PC-9 (cell line): ENCODE data around the gene CANX. TPM values are rescaled to one million over a fixed set of nuclear protein-coding genes. Genes with fewer than 3 reads are reported as not detected.
A peak's percentile ranks its signal among the peaks of the same experiment; 100 is the strongest.

ENCODE experiments used
- BruUV-seq: library from RNA; stranded (reverse); fragments of 400-500 nt; replicated peaks from 2 replicates; lab custom pipeline; 2021; lab: Mats Ljungman, UMichigan
- CTCF ChIA-PET: fragments of 300-600 bp; sonication (Branson Sonifier 250); formaldehyde crosslinking; loops from one replicate; lab custom pipeline; 2022; ENCODE audit warnings: antibody characterized with exemption; lab: Charles Lee
- POLR2A ChIA-PET: fragments of 300-600 bp; sonication (Branson Sonifier 250); formaldehyde crosslinking; loops from one replicate; lab custom pipeline; 2022; ENCODE audit warnings: antibody characterized with exemption; ENCODE audit not compliant: unreplicated experiment; lab: Charles Lee
- DNase-seq, 2 experiments: peaks; one replicate each; pipeline versions ENCODE4 v3.0.0 to v3.0.0-alpha.2; 2015 to 2022; ENCODE audit warnings: mixed read lengths in 1 of 2
- H2AFZ ChIP-seq: fragments of 200-600 bp; sonication (generic); 2 replicates; pipeline ENCODE4 v1.8.1; 2017; ENCODE audit warnings: antibody characterized with exemption
- H3F3A ChIP-seq: fragments of 200-600 bp; sonication (generic); 2 replicates; pipeline ENCODE4 v1.8.1; 2017; ENCODE audit warnings: antibody characterized with exemption, mild to moderate bottlenecking, low read depth; ENCODE audit not compliant: insufficient read depth
- H3K27ac ChIP-seq: fragments of 200-600 bp; sonication (generic); 2 replicates; pipeline ENCODE4 v1.6.1; 2016; ENCODE audit warnings: mixed run types
- H3K27me3 ChIP-seq: fragments of 200-600 bp; sonication (generic); 2 replicates; pipeline ENCODE4 v1.6.1; 2016; ENCODE audit warnings: low read depth, mixed run types; ENCODE audit not compliant: insufficient read depth
- H3K36me3 ChIP-seq: fragments of 200-600 bp; sonication (generic); 2 replicates; pipeline ENCODE4 v1.6.1; 2016; ENCODE audit warnings: low read depth, mixed run types
- H3K4me1 ChIP-seq: fragments of 200-600 bp; sonication (generic); replicated peaks from 2 replicates; pipeline ENCODE4 v1.6.1; 2016; ENCODE audit warnings: mixed run types; ENCODE audit not compliant: insufficient read depth
- H3K4me2 ChIP-seq: fragments of 200-600 bp; sonication (generic); 2 replicates; pipeline ENCODE4 v1.6.1; 2017; ENCODE audit warnings: mixed run types
- H3K4me3 ChIP-seq: fragments of 200-600 bp; sonication (generic); 2 replicates; pipeline ENCODE4 v1.6.1; 2016; ENCODE audit warnings: mixed run types
- H3K79me2 ChIP-seq: fragments of 200-600 bp; sonication (generic); 2 replicates; pipeline ENCODE4 v1.6.1; 2017; ENCODE audit warnings: low read depth, mixed run types
- H3K9me2 ChIP-seq: fragments of 200-600 bp; sonication (generic); 2 replicates; pipeline ENCODE4 v1.8.1; 2017; ENCODE audit warnings: mild to moderate bottlenecking; ENCODE audit not compliant: insufficient read depth
- H3K9me3 ChIP-seq: fragments of 200-600 bp; sonication (generic); 2 replicates; pipeline ENCODE4 v1.8.1; 2016; ENCODE audit warnings: low read depth; ENCODE audit not compliant: insufficient read depth
- H4K20me1 ChIP-seq: fragments of 200-600 bp; sonication (generic); 2 replicates; pipeline ENCODE4 v1.8.1; 2017; ENCODE audit not compliant: insufficient read depth
- CTCF ChIP-seq: fragments of 200-600 bp; sonication (generic); conservative IDR thresholded peaks from 2 replicates; pipeline ENCODE4 v1.6.1; 2017; ENCODE audit warnings: mixed run types, antibody characterized with exemption, mild to moderate bottlenecking, moderate library complexity
- EZH2 ChIP-seq: fragments of 200-600 bp; sonication (generic); IDR thresholded peaks from 2 replicates; pipeline ENCODE4 v1.8.0; 2017; ENCODE audit warnings: antibody characterized with exemption, low read depth
- intact Hi-C: fragments of 100-400 bp; cut with micrococcal nuclease; formaldehyde crosslinking; loops from one replicate; pipeline ENCODE4 v1.10.0; 2022; ENCODE audit not compliant: unreplicated experiment
- total RNA-seq: library from RNA; stranded (reverse); gene quantifications from 2 replicates; pipeline ENCODE4 v1.2.3, GENCODE V29; 2021

The CANX gene
- total RNA-seq, 1 experiment from 2014 or later: 712 TPM

- ChIA-PET CTCF (interaction anchor here (0.7 kb wide), 1 partner anchor 385 kb away, joined by 3 read pairs; no protein-coding TSS in a partner anchor), POLR2A (interaction anchor here (0.7 kb wide), 1 partner anchor 255 kb away, joined by 3 read pairs; no protein-coding TSS in a partner anchor)
- Histone ChIP-seq H4K20me1 (peaks cover 61% of the 10 kb centered on the region), H3K4me3 (no peak overlapping the region), H3K9me2 (no peaks in the 10 kb centered on the region), H3K9me3 (no peaks in the 10 kb centered on the region), H2AFZ (no peak overlapping the region), H3K27ac (0 out of 2 replicates have a peak overlapping the region, but pooled peaks have one; percentile 9), H3F3A (peaks cover 63% of the 10 kb centered on the region), H3K4me2 (no peak overlapping the region), H3K79me2 (peaks cover 45% of the 10 kb centered on the region), H3K27me3 (no peaks in the 10 kb centered on the region), H3K4me1 (no peaks in the 10 kb centered on the region), H3K36me3 (peaks cover 50% of the 10 kb centered on the region)
- no TSS peak for BruUV-seq
- intact Hi-C loops: no loop called here
- DNase-seq: no peak
- no peak for TF ChIP-seq CTCF
- no peak for TF ChIP-seq EZH2
Observed at GRCh38 chr5:179716286-179716685, 17.5 kb downstream of the CANX start.

- H3K4me3 ChIP-seq: no peak overlapping the region
Observed at GRCh38 chr5:179720222-179720621, 21.5 kb downstream of the CANX start.

GRCh38 chr5:179724163-179724562 is 25.4 kb downstream of the CANX start:
- POLR2A ChIA-PET: no interaction called here

More at GRCh38 chr5:179720222-179720621, 21.5 kb downstream of the CANX start:
- no peaks in the 10 kb centered on the region for H3K27me3 ChIP-seq
- peaks cover 73% of the 10 kb centered on the region for H3F3A ChIP-seq
- H3K79me2 ChIP-seq: peaks cover 39% of the 10 kb centered on the region
- H2AFZ ChIP-seq: no peak overlapping the region
- POLR2A ChIA-PET: interaction anchor here (0.6 to 0.7 kb wide), 2 partner anchors 35 to 77 kb away, joined by 3 to 11 read pairs; no protein-coding TSS in a partner anchor
- intact Hi-C loops: no loop called here
- no peak for DNase-seq
- BruUV-seq: no TSS peak
- CTCF ChIA-PET: no interaction called here
- peaks cover 56% of the 10 kb centered on the region for H3K36me3 ChIP-seq
- no peak for TF ChIP-seq EZH2
- no peak for TF ChIP-seq CTCF
- no peak overlapping the region for H3K4me2 ChIP-seq
- H3K4me1 ChIP-seq: no peaks in the 10 kb centered on the region
- H3K27ac ChIP-seq: no peak overlapping the region
- H3K9me3 ChIP-seq: no peaks in the 10 kb centered on the region
- H4K20me1 ChIP-seq: peaks cover 63% of the 10 kb centered on the region
- no peaks in the 10 kb centered on the region for H3K9me2 ChIP-seq

More at GRCh38 chr5:179724163-179724562, 25.4 kb downstream of the CANX start:
- no peak overlapping the region for H2AFZ ChIP-seq
- H3K27ac ChIP-seq: no peak overlapping the region
- no peaks in the 10 kb centered on the region for H3K27me3 ChIP-seq
- no peak overlapping the region for H3K4me2 ChIP-seq
- peaks cover 94% of the 10 kb centered on the region for H3F3A ChIP-seq
- peaks cover 20% of the 10 kb centered on the region for H3K79me2 ChIP-seq
- peaks cover 53% of the 10 kb centered on the region for H4K20me1 ChIP-seq
- H3K36me3 ChIP-seq: peaks cover 59% of the 10 kb centered on the region
- CTCF ChIA-PET: no interaction called here
- no peaks in the 10 kb centered on the region for H3K9me2 ChIP-seq
- intact Hi-C loops: no loop called here
- no TSS peak for BruUV-seq
- no peak overlapping the region for H3K4me3 ChIP-seq
- H3K9me3 ChIP-seq: no peaks in the 10 kb centered on the region
- no peak for DNase-seq
- TF ChIP-seq CTCF (no peak), EZH2 (no peak)
- peaks cover 1% of the 10 kb centered on the region; the same call in 1 of the 2 replicates for H3K4me1 ChIP-seq
